ENCODE measurements around the gene AP5S1. TPM values are rescaled to one million over a fixed set of nuclear protein-coding genes. Genes with fewer than 3 reads are reported as not detected.

AP5S1 gene
- total and polyA plus RNA-seq, 2 of the 13 experiments (the other 11 are each of a cell fraction or from before 2014, with no cell fraction given) = 7.9 to 23.2 TPM

GRCh38 chr20:3820901-3821727, 767 bp downstream of the AP5S1 start (continued):
- peak; percentile 15; the same call in 1 of the 2 replicates for TF ChIP-seq HBP1 (CRISPR knock-in tag; IDR thresholded peaks at IDR 0.05; ENCODE audit: low read depth)
- TF ChIP-seq SSRP1 (CRISPR knock-in tag; IDR thresholded peaks at IDR 0.05) = no peak
- peak; percentile 45; the same call in 1 of the 2 replicates for TF ChIP-seq ZNF317 (CRISPR knock-in tag; IDR thresholded peaks at IDR 0.05)
- peak; percentile 81 for TF ChIP-seq ZBTB37 (CRISPR knock-in tag; IDR thresholded peaks at IDR 0.05)
- TF ChIP-seq HOXA7 (CRISPR knock-in tag; IDR thresholded peaks at IDR 0.05) = 0 out of 2 replicates have a peak, but pooled peaks have one; percentile 10
- TF ChIP-seq IRF9 (CRISPR knock-in tag; IDR thresholded peaks at IDR 0.05; ENCODE audit: borderline replicate concordance) = 0 out of 2 replicates have a peak, but pooled peaks have one; percentile 65
- TF ChIP-seq ZNF224 (CRISPR knock-in tag; IDR thresholded peaks at IDR 0.05) = 0 out of 2 replicates have a peak, but pooled peaks have one; percentile 56
- no peak for TF ChIP-seq TRIM24 (CRISPR knock-in tag; IDR thresholded peaks at IDR 0.05)
- no peak for TF ChIP-seq ZNF777 (CRISPR knock-in tag; IDR thresholded peaks at IDR 0.05)
- 0 out of 2 replicates have a peak, but pooled peaks have one; percentile 50 for TF ChIP-seq SNAPC5 (CRISPR knock-in tag; IDR thresholded peaks at IDR 0.05; ENCODE audit: borderline replicate concordance)
- no peak for TF ChIP-seq RFX5 (IDR thresholded peaks at IDR 0.05; ENCODE audit: low read depth, low read length)
- TF ChIP-seq RBM39 (IDR thresholded peaks at IDR 0.05; ENCODE audit: low read depth, low read length, poor library complexity, severe bottlenecking) = no peak
- peak; percentile 91 for TF ChIP-seq KDM5A (IDR thresholded peaks at IDR 0.05; ENCODE audit: borderline replicate concordance, low read length)
- TF ChIP-seq ZC3H4 (CRISPR knock-in tag; IDR thresholded peaks at IDR 0.05; ENCODE audit: borderline replicate concordance) = peak; percentile 4; the same call in 1 of the 2 replicates
- TF ChIP-seq ZFP90 (CRISPR knock-in tag; IDR thresholded peaks at IDR 0.05; ENCODE audit: borderline replicate concordance) = no peak; the same call in 1 of the 2 replicates
- TF ChIP-seq ZBTB38 (CRISPR knock-in tag; IDR thresholded peaks at IDR 0.05) = peak; percentile 54; the same call in 1 of the 2 replicates
- TF ChIP-seq ATF4 (CRISPR knock-in tag; IDR thresholded peaks at IDR 0.05) = no peak
- TF ChIP-seq RARA (CRISPR knock-in tag; IDR thresholded peaks at IDR 0.05) = no peak
- TF ChIP-seq TEF (CRISPR knock-in tag; IDR thresholded peaks at IDR 0.05) = 0 out of 2 replicates have a peak, but pooled peaks have one; percentile 5
- 0 out of 2 replicates have a peak, but pooled peaks have one; percentile 9 for TF ChIP-seq GLI4 (CRISPR knock-in tag; IDR thresholded peaks at IDR 0.05; ENCODE audit: borderline replicate concordance)
- TF ChIP-seq SMYD3 (CRISPR knock-in tag; IDR thresholded peaks at IDR 0.05) = 0 out of 2 replicates have a peak, but pooled peaks have one; percentile 19
- TF ChIP-seq NFIC (IDR thresholded peaks at IDR 0.05; ENCODE audit: low read length) = peak; percentile 39; the same call in 1 of the 2 replicates
- TF ChIP-seq ZNF136 (CRISPR knock-in tag; IDR thresholded peaks at IDR 0.05; ENCODE audit: low read depth) = peak; percentile 66; the same call in 1 of the 2 replicates

Measured in HepG2 (cell line).